ENCODE results near the gene EDC4.

The EDC4 gene

GRCh38 chr16:67928561-67929364 is 55.9 kb downstream of the EDC4 start:
- Histone ChIP-seq H3K27ac (no peak overlapping the region), H3K36me3 (ENCODE audit: control insufficient read depth, insufficient read depth, low read length) (no peaks in the 10 kb centered on the region), H3K79me2 (peaks cover 16% of the 10 kb centered on the region)

GRCh38 chr16:67930191-67930590 is 57.3 kb downstream of the EDC4 start:
- no peak overlapping the region for H3K4me3 ChIP-seq (ENCODE audit: low read depth, low read length)
- H3K9me3 ChIP-seq (ENCODE audit: control insufficient read depth, low read length) = no peaks in the 10 kb centered on the region
- H3K27ac ChIP-seq = no peak overlapping the region
- H3K79me2 ChIP-seq = peaks cover 9% of the 10 kb centered on the region
- peaks cover 3% of the 10 kb centered on the region for H3K4me1 ChIP-seq
- no peaks in the 10 kb centered on the region for H3K27me3 ChIP-seq (ENCODE audit: control insufficient read depth, insufficient read depth, low read length)
- no peak overlapping the region for H3K4me2 ChIP-seq (ENCODE audit: low read length)
- no peak overlapping the region for H3K9ac ChIP-seq
- H2AFZ ChIP-seq = no peak overlapping the region
- no peaks in the 10 kb centered on the region for H3K36me3 ChIP-seq (ENCODE audit: control insufficient read depth, insufficient read depth, low read length)
- TF ChIP-seq CTCF (IDR thresholded peaks at IDR 0.05) = no peak

More at GRCh38 chr16:67928561-67929364, 55.9 kb downstream of the EDC4 start:
- Histone ChIP-seq H2AFZ (no peak overlapping the region), H3K9me3 (ENCODE audit: control insufficient read depth, low read length) (no peaks in the 10 kb centered on the region), H3K4me3 (ENCODE audit: low read depth, low read length) (no peak overlapping the region), H3K27me3 (ENCODE audit: control insufficient read depth, insufficient read depth, low read length) (no peaks in the 10 kb centered on the region), H3K9ac (no peak overlapping the region), H3K4me2 (ENCODE audit: low read length) (no peak overlapping the region), H3K4me1 (no peaks in the 10 kb centered on the region)
- TF ChIP-seq CTCF (IDR thresholded peaks at IDR 0.05) = peak; percentile 87

GRCh38 chr16:67930678-67931211 is 57.9 kb downstream of the EDC4 start:
- Histone ChIP-seq H3K4me2 (ENCODE audit: low read length) (no peak overlapping the region), H3K79me2 (peaks cover 6% of the 10 kb centered on the region), H3K27ac (no peak overlapping the region), H2AFZ (no peak overlapping the region), H3K4me3 (ENCODE audit: low read depth, low read length) (no peak overlapping the region), H3K9me3 (ENCODE audit: control insufficient read depth, low read length) (no peaks in the 10 kb centered on the region), H3K36me3 (ENCODE audit: control insufficient read depth, insufficient read depth, low read length) (no peaks in the 10 kb centered on the region), H3K27me3 (ENCODE audit: control insufficient read depth, insufficient read depth, low read length) (no peaks in the 10 kb centered on the region), H3K9ac (no peak overlapping the region), H3K4me1 (peaks cover 5% of the 10 kb centered on the region)
- no peak for TF ChIP-seq CTCF (IDR thresholded peaks at IDR 0.05)
